Measurements from ENCODE around the gene DNAJB9. TPM values are rescaled to one million over a fixed set of nuclear protein-coding genes. Genes with fewer than 3 reads are reported as not detected.

The DNAJB9 gene
- total and polyA plus RNA-seq, 9 of the 15 experiments (the other 6 are each of a cell fraction or from before 2014, with no cell fraction given) = 4.3 to 34.2 (median 9.6) TPM

DNA sequence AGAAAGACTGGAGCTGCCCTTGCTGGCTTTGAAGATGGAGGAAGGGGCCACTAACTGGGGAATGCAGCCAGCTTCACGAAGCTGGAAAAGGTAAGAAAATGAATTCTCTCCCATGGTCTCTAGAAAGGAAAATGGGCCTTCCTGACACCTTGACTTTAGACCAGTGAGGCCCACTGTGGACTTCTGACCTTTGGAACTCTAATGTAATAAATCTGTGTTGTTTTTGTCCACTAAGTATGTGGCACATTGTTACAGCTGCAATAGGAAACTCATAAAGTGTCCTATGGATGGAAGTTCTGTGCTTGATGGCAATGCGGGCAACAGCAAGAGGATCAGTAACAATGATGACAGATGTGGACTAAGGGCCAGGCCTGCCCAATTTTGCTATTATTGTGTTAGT, 20.9 kb downstream of the DNAJB9 start (continued):
- TF ChIP-seq SMAD1 (IDR thresholded peaks at IDR 0.05; ENCODE audit: low read depth, low read length, partially characterized antibody) (no peak), EP300 (IDR thresholded peaks at IDR 0.05; ENCODE audit: low read length) (no peak), MCM3 (IDR thresholded peaks at IDR 0.05) (no peak), CHCHD3 (CRISPR knock-in tag; IDR thresholded peaks at IDR 0.05) (no peak), KLF1 (tag; IDR thresholded peaks at IDR 0.05) (no peak), PTTG1 (tag; IDR thresholded peaks at IDR 0.05; ENCODE audit: low read depth) (no peak)

DNA sequence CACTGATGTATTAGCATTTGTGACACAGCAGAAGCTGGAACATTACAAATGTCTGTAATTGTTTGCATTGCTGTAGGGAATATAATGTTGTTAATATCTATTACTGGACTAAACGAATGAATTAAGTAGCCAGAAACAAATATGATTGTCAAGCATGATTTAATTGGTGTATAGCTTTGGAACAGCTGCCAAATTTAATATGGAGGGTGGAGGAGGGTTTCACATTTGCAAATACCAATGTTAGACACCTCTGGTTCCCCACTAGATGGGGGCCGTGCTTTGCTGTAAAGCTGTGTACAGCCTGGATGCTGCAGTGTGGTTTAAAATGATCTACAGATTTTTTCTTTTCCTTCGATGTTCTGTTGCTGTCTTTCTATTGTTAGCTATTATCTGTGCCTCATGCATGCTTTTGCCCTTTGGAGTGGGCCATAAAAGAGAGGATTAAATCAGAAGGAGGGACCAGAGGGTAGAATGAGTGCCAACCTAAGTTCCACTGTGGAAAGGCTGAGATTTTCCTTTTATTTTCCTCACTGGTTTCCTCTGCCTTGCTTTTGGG, 23.1 kb downstream of the DNAJB9 start:
- Histone ChIP-seq H2AFZ (ENCODE audit: low read depth, low read length) (no peak overlapping the region), H4K20me1 (replicated peaks; ENCODE audit: control insufficient read depth, insufficient read depth, low read length) (no peaks in the 10 kb centered on the region), H3K79me2 (ENCODE audit: control insufficient read depth, insufficient read depth, low read length) (no peaks in the 10 kb centered on the region), H3K4me3 (no peak overlapping the region), H3K27ac (ENCODE audit: extremely low read depth, low read depth, low read length) (no peak overlapping the region), H3K4me1 (replicated peaks in 1 of 2; ENCODE audit: control insufficient read depth in 2 of 2, insufficient read depth in 2 of 2, low read length in 2 of 2) (no peaks in the 10 kb centered on the region; a peak in 1 of 5 replicates), H3K27me3 (ENCODE audit: control insufficient read depth in 2 of 2, insufficient read depth in 2 of 2, low read length in 2 of 2) (peaks cover 32% of the 10 kb centered on the region in 2 experiments), H3K9me1 (ENCODE audit: control insufficient read depth, insufficient read depth, low read length) (no peaks in the 10 kb centered on the region), H3K4me2 (ENCODE audit: insufficient read depth, low read length) (no peak overlapping the region), H3K9ac (ENCODE audit: insufficient read depth in 1 of 2, low read depth in 2 of 2, low read length in 2 of 2) (no peak overlapping the region), H3K9me3 (replicated peaks; ENCODE audit: control insufficient read depth, insufficient read depth, low read depth, low read length) (no peaks in the 10 kb centered on the region), H3K36me3 (ENCODE audit: control insufficient read depth, insufficient read depth, low read length) (no peaks in the 10 kb centered on the region)
- intact Hi-C loops (cut with micrococcal nuclease) = no loop called here
- in situ Hi-C loops (cut with MboI) = no loop called here
- FAIRE-seq = peak; percentile 56
- peak; percentile 92 for ATAC-seq
- WGBS (ENCODE audit: insufficient coverage, low coverage, missing lambda C conversion rate) = 1% methylated on average over 3 of the region's 3 CpGs
- CTCF ChIA-PET (ENCODE audit: low intra/inter-chr PET ratio) = no interaction called here
- POLR2A ChIA-PET = interaction anchor here (0.8 to 2.4 kb wide), 3 partner anchors 12 to 174 kb away, joined by 4 to 8 read pairs (median 5); no protein-coding TSS in a partner anchor
- peak in 2 of 4 experiments; percentile 60 for DNase-seq (ENCODE audit: extremely low read depth in 1 of 4, low spot score in 3 of 4)
- no TSS peak for BruUV-seq (replicated peaks)
- TF ChIP-seq, protein P1, sequence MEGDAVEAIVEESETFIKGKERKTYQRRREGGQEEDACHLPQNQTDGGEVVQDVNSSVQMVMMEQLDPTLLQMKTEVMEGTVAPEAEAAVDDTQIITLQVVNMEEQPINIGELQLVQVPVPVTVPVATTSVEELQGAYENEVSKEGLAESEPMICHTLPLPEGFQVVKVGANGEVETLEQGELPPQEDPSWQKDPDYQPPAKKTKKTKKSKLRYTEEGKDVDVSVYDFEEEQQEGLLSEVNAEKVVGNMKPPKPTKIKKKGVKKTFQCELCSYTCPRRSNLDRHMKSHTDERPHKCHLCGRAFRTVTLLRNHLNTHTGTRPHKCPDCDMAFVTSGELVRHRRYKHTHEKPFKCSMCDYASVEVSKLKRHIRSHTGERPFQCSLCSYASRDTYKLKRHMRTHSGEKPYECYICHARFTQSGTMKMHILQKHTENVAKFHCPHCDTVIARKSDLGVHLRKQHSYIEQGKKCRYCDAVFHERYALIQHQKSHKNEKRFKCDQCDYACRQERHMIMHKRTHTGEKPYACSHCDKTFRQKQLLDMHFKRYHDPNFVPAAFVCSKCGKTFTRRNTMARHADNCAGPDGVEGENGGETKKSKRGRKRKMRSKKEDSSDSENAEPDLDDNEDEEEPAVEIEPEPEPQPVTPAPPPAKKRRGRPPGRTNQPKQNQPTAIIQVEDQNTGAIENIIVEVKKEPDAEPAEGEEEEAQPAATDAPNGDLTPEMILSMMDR (IDR thresholded peaks at IDR 0.05 in 2 of 3, conservative IDR thresholded peaks at IDR 0.05 in 1 of 3; ENCODE audit: insufficient read depth in 2 of 3, low read depth in 1 of 3, low read length in 3 of 3) = peak; percentile 54 to 72 (median 70)
- TF ChIP-seq RAD21 (CRISPR knock-in tag; conservative IDR thresholded peaks at IDR 0.05 in 1 of 2, IDR thresholded peaks at IDR 0.05 in 1 of 2) (peak; percentile 70 to 83), POLR3G (IDR thresholded peaks at IDR 0.05; ENCODE audit: extremely low read depth, insufficient read length, insufficient replicate concordance) (no peak), SMC3 (conservative IDR thresholded peaks at IDR 0.05; ENCODE audit: insufficient read depth, low read depth, low read length) (peak; percentile 48; the same call in 1 of the 2 replicates)
- TF ChIP-seq, protein P2, sequence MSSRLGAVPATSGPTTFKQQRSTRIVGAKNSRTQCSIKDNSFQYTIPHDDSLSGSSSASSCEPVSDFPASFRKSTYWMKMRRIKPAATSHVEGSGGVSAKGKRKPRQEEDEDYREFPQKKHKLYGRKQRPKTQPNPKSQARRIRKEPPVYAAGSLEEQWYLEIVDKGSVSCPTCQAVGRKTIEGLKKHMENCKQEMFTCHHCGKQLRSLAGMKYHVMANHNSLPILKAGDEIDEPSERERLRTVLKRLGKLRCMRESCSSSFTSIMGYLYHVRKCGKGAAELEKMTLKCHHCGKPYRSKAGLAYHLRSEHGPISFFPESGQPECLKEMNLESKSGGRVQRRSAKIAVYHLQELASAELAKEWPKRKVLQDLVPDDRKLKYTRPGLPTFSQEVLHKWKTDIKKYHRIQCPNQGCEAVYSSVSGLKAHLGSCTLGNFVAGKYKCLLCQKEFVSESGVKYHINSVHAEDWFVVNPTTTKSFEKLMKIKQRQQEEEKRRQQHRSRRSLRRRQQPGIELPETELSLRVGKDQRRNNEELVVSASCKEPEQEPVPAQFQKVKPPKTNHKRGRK (tag; IDR thresholded peaks at IDR 0.05) = no peak
- TF ChIP-seq, protein P3, sequence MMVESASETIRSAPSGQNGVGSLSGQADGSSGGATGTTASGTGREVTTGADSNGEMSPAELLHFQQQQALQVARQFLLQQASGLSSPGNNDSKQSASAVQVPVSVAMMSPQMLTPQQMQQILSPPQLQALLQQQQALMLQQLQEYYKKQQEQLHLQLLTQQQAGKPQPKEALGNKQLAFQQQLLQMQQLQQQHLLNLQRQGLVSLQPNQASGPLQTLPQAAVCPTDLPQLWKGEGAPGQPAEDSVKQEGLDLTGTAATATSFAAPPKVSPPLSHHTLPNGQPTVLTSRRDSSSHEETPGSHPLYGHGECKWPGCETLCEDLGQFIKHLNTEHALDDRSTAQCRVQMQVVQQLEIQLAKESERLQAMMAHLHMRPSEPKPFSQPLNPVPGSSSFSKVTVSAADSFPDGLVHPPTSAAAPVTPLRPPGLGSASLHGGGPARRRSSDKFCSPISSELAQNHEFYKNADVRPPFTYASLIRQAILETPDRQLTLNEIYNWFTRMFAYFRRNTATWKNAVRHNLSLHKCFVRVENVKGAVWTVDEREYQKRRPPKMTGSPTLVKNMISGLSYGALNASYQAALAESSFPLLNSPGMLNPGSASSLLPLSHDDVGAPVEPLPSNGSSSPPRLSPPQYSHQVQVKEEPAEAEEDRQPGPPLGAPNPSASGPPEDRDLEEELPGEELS (CRISPR knock-in tag; IDR thresholded peaks at IDR 0.05; ENCODE audit: borderline replicate concordance) = no peak

Measured in K562 (cell line).